Measurements from ENCODE around the gene UBXN1.

GRCh38 chr11:62726915-62727164 lies 48.0 kb upstream of the UBXN1 start:
- TF ChIP-seq CTCF (IDR thresholded peaks at IDR 0.05; ENCODE audit: low read depth, low read length, poor library complexity, severe bottlenecking) (no peak), EZH2phosphoT487 (IDR thresholded peaks at IDR 0.05; ENCODE audit: borderline replicate concordance, low read length) (no peak)

All from DOHH2 (cell line).